ENCODE results near the gene CFAP74.

CFAP74 gene

GRCh38 chr1:1968767-1969504, 34.6 kb downstream of the CFAP74 start:
- DNase-seq (ENCODE audit: low read depth, low spot score): no peak

- DNase-seq (ENCODE audit: low read depth, low spot score): no peak
Measured at GRCh38 chr1:1967879-1968278, 35.7 kb downstream of the CFAP74 start.

GRCh38 chr1:1967151-1967550, 36.4 kb downstream of the CFAP74 start:
- no peak for DNase-seq (ENCODE audit: low read depth, low spot score)

GRCh38 chr1:1966071-1966740, 37.4 kb downstream of the CFAP74 start:
- DNase-seq (ENCODE audit: low read depth, low spot score): no peak

- no peak for DNase-seq (ENCODE audit: low read depth, low spot score)
Measured at GRCh38 chr1:1965546-1965945, 38.0 kb downstream of the CFAP74 start.

GRCh38 chr1:1964811-1965210, 38.8 kb downstream of the CFAP74 start:
- DNase-seq (ENCODE audit: low read depth, low spot score): no peak

GRCh38 chr1:1963570-1963969, 40.0 kb downstream of the CFAP74 start:
- DNase-seq (ENCODE audit: low read depth, low spot score): no peak

GRCh38 chr1:1962752-1963151, 40.8 kb downstream of the CFAP74 start:
- no peak for DNase-seq (ENCODE audit: low read depth, low spot score)

GRCh38 chr1:1960480-1961196, 42.9 kb downstream of the CFAP74 start:
- DNase-seq (ENCODE audit: low read depth, low spot score): no peak

- peak; percentile 94 for DNase-seq (ENCODE audit: low read depth, low spot score)
Measured at GRCh38 chr1:1959840-1960479, 43.6 kb downstream of the CFAP74 start.

GRCh38 chr1:1959459-1959839, 44.1 kb downstream of the CFAP74 start:
- no peak for DNase-seq (ENCODE audit: low read depth, low spot score)

- no peak for DNase-seq (ENCODE audit: low read depth, low spot score)
Measured at GRCh38 chr1:1958071-1958541, 45.5 kb downstream of the CFAP74 start.

GRCh38 chr1:1957533-1957961, 46.0 kb downstream of the CFAP74 start:
- DNase-seq (ENCODE audit: low read depth, low spot score): no peak

GRCh38 chr1:1956586-1957532, 46.7 kb downstream of the CFAP74 start:
- DNase-seq (ENCODE audit: low read depth, low spot score): no peak

- no peak for DNase-seq (ENCODE audit: low read depth, low spot score)
Measured at GRCh38 chr1:1956101-1956500, 47.5 kb downstream of the CFAP74 start.

GRCh38 chr1:1955621-1956094, 47.9 kb downstream of the CFAP74 start:
- DNase-seq (ENCODE audit: low read depth, low spot score): peak; percentile 85

GRCh38 chr1:1954831-1955441, 48.6 kb downstream of the CFAP74 start:
- no peak for DNase-seq (ENCODE audit: low read depth, low spot score)

GRCh38 chr1:1954015-1954414, 49.6 kb downstream of the CFAP74 start:
- DNase-seq (ENCODE audit: low read depth, low spot score): no peak

- no peak for DNase-seq (ENCODE audit: low read depth, low spot score)
Measured at GRCh38 chr1:1950940-1951339, 52.6 kb downstream of the CFAP74 start.

- DNase-seq (ENCODE audit: low read depth, low spot score): no peak
Measured at GRCh38 chr1:1948783-1949182, 54.8 kb downstream of the CFAP74 start.
